HG03108 (cell line): ENCODE measurements around the gene SRPK2.
"Not testable (repeated sequence)": the region's sequence is repeated elsewhere in the genome, so short reads cannot be mapped to it uniquely, and the experiment has no call there.

ENCODE experiments used
- ATAC-seq: cut with Tn5 transposase; IDR thresholded peaks from one replicate; pipeline ENCODE4 v1.9.1; 2021; ENCODE audit warnings: moderate library complexity; ENCODE audit not compliant: unreplicated experiment

Gene SRPK2

DNA sequence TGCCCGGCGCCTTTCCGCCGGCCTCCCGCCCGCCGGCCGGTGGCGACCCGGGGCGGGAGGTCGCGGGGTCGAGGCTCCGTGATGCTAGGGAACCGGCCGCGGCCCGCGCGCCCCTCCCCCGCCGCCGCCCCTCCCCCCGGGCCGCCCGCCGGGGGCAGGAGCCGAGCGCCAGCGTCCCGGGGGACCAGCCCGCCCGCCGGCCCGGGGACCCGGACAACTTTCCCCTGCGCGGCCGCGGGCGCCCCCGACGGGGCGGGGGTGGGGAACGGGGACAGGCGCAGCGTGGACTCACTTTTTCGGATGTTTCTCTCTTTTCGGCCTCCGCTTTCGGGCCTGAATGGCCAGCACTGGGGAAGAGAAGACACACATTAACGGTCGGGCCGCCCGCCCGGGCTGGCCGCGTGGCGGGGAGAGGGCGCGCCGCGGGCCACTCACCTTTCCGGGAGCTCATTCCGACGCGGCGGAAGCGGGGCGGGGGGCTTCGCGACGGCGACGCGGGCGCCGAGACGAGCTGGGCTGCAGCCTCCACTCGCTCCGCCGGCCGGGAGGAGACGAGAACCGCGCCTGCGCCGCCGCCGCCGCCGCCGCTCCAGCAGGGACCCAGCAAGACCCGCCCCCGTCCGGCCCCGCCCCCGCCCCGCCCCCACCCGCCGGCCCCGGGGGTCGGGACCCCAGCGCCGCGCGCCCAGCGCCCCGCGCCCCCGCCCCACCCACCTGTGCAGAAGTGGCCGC lies at the start of gene SRPK2:
TSS of gene SRPK2 (minus strand) at position 566 of the 732 bp plus-strand sequence.
- ATAC-seq = peak; percentile 66

DNA sequence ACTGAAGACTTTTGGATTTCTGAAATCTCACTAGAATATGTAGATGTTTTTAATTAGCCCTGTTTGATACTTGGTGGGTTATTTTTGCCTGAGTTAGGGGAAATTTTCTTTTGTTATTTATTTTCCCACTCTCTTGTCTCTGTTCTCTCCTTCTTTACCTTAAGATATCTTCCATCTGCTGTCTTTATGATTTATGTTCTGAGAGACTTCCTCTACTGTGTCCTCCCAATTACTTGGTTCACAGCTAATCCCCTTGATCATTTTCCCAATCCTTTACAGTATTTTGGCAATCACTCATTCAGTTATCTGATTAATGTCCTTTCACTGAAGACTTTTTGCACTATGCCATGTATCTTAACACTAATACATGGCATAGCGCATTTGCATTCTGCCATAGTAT lies 49.5 kb upstream of the SRPK2 start:
- no peak for ATAC-seq

DNA sequence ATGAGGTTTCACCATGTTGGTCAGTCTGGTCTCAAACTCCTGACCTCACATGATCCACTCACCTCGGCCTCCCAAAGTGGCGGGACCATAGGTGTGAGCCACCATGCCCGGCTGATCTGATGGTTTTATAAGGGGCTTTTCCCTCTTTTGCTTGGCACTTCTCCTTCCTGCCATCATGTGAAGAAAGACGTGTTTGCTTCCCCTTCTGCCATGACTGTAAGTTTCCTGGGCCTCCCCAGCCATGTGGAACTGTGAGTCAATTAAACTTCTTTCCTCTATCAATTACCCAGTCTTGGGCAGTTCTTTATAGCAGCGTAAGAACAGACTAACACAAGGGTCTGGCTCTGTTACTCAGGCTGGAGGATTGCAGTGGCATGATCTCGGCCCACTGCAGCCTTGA lies 48.6 kb upstream of the SRPK2 start:
- not testable (repeated sequence) for ATAC-seq

DNA sequence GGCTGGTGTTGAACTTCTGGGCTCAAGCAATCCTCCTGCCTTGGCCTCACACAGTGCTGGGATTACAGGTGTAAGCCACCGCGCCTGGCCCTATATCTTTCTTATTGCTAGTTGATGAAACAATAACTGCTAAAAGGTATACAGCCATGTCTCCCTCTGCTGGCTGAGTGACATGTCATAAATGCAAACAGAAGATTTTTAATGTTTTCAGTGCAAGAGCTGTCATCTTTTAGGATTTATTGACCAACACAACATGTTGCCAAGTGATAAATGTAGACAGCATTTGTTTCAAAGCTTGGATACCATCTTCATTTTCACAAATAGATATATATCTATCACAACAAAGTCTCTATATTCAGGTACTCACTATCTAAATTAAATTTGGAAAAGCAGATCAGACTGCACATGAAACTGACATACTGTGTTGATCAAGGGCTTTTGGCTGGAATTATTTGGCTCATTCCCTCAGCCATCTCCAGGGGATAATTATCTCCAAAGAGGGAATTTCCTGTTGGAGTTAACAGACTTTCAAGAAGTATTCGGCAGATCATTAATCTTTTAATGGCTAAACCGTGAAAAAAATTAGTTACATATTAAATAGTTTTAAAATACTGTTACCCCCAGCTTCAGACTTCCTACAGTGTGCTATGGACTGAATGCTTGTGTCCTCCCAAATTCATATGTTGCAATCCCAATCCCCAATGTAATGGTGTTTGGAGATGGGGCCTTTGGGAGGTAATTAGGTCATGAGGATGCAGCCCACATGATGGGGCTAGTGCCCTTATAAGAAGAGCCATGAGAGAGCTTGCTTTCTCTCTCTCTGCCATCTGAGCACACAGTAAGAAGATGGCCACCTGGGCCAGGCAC lies 41.3 kb upstream of the SRPK2 start:
- ATAC-seq = peak; percentile 61

DNA sequence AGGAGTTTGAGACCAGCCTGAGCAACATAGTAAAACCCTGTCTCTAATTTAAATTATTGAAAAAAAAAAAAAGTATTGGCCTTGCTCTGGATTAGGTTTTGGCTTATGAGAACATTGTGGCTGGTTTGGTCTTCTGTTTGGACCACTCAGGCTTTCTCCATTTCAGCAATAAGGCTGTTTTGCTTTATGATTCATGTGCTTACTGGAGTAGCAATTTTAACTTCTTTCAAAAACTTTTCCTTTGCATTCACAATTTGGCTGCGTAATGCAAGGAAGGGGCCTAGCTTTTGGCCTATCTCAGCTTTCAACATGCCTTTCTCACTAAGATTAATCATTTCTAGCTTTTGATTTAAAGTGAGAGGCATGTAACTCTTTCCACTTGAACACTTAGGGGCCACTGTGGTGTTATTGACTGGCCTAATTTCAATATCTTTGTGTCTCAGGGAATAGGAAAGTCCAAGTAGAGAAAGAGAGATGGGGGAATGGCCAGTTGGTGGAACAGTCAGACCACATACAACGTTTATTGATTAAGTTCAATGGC lies 38.0 kb upstream of the SRPK2 start:
- ATAC-seq = no peak

DNA sequence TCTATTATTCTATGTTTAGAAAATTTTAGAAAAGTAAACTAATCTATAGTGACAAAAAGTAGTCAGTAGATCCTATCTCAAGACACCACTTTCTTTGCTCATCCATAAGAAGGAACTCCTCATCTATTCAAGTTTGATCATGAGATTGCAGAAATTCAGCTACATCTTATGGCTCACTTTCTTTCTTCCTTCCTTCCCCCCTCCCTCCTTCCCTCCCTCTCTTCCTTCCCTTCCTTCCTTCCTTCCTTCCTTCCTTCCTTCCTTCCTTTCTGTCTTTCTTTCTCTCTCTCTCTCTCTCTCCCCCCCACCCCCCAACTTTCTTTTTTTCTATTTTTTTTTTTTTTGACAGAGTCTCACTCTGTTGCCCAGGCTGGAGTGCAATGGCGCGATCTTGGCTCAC lies 35.3 kb upstream of the SRPK2 start:
- no peak for ATAC-seq

DNA sequence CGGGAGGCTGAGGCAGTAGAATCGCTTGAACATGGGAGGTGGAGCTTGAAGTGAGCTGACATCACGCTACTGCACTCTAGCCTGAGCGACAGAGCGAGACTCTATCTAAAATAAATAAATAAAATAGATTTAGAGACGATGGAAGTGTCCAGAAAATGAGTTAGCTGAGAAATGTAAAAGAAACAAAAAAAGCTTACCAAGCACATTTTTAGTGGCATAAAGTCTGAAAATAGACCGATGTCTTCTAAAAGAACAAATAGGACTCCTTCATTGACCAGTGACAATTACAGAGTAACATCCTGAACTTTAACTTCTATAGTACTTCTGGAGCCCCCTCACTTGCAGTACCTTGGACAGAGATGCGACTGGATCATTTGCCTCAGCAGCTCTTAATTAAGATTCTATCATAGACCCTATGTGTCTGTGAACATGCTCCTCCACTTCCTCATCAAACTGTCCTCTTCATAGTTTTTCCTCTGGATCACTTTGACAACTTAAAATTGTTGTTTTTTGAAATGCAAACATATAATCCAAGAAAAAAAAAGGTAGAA lies 25.2 kb upstream of the SRPK2 start:
- no peak for ATAC-seq

DNA sequence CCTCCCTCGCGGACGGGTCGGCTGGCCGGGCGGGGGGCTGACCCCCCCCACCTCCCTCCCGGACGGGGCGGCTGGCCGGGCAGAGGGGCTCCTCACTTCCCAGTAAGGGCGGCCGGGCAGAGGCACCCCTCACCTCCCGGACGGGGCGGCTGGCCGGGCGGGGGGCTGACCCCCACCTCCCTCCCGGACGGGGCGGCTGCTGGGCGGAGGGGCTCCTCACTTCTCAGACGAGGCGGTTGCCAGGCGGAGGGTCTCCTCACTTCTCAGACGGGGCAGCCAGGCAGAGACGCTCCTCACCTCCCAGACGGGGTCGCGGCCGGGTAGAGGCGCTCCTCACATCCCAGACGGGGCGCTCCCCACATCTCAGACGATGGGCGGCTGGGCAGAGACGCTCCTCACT lies 22.1 kb upstream of the SRPK2 start:
- not testable (repeated sequence) for ATAC-seq

DNA sequence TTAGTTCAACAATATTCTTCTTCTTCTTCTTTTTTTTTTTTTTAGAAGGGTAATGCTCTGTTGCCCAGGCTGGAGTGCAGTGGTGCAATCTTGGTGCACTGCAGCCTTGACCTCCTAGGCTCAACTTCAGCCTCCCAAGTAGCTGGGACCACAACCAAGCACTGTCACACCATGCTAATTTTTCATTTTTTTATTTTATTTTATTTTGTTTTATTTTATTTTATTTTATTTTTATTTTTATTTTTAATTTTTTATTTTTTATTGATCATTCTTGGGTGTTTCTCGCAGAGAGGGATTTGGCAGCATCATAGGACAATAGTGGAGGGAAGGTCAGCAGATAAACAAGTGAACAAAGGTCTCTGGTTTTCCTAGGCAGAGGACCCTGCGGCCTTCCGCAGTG lies 21.1 kb upstream of the SRPK2 start:
- not testable (repeated sequence) for ATAC-seq

DNA sequence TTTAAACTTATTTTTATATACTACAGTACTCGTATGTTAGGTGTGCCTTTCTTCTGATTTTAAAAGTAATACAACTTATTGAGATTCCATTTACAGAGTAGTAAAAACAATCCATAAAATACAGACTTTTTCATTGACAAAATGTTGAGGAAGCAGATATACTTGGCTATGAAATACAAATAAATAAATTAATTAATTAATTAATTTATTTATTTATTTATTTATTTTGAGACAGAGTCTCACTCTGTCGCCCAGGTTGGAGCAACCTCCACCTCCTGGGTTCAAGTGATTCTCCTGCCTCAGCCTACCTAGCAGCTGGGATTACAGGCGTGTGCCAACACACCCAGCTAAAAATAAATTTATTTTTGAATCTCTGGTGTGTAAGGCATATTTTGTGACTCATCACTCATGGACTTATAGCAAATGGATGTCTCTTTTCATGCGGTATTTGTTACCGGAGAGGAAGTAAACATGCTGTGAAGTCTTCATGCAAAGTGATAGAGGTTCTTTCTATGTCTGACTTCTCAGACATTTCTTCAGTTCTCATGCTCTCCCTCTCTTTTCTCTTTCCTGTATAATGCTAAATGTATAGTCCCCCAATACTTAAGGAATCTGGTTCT lies 20.2 kb upstream of the SRPK2 start:
- no peak for ATAC-seq

DNA sequence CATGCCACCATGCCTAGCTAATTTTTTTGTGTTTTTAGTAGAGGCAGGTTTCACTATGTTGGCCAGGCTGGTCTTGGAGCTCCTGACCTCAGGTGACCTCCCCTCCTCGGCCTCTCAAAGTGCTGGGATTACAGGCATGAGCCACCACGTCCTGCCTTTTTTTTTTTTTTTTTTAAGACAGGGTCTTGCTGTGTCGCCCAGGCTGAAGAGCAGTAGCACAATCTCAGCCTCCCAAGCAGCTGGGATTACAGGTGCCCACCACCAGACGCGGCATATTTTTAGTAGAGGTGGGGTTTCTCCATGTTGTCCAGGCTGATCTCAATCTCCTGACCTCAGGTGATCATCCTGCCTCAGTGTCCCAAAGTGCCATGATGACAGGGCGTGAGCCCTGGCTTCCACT lies 14.4 kb upstream of the SRPK2 start:
- ATAC-seq = no peak

DNA sequence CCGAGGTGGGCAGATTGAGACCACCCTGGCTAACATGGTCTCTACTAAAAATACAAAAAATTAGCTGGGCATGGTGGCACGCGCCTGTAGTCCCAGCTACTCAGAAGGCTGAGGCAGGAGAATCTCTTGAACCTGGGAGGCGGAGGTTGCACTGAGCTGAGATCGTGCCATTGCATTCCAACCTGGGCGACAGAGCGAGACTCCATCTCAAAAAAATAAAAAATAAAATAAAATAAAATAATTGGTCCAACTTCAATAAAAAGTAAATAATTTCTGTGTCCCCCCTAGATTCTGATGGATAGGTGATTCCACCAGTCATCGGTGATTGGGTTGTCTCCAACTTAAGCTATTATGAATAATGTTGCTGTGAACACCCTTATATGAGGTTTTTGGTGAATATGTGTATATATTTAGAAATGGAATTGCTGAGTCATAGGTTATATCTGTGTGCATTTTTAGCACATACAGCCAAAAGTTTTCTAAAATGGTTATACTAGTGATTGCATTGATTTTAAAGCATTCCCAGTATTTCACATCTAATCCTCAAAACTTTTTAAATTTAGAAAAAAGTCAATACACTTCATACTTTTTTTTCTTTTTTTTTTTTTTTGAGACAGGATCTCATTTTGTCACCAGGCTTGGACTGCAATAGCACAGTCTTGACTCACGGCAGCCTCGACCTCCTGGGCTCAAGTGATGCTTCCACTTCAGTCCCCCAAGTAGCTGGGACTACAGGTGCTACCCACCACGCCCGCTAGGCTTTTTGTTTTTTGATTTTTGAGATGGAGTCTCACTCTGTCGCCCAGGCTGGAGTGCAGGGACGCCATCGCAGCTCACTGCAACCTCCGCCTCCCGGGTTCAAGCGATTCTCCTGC lies 13.7 kb upstream of the SRPK2 start:
- ATAC-seq = no peak

DNA sequence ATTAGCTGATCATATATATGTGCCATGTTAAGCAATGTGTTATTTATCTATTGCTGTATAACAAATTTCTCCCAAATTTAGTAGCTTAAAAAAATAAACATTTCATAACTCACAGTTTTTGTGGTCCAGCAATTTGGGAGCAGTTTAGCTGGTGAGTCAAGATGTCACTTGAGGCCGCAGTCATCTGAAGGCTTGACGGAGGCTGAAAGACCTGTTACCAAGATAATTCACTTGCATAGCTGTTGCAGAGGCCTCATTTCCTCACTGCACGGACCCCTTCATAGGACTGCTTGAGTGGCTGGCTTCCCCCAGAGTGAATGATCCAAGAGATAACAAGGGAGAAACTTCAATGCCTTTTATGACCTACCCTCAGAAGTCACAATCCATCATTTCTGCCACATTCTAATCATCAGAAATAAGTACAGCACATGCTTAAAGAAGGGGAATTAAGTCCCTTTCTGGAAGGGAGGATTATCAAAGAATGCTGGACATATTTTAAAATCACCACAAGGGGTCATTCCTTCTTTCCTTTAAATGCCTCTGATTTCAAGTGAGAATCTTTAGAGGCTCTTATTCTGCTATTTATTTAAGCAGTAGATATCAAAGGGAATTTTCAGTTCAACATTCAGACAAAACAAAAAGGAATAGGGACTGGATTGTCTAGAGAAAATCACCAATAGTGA lies 10.5 kb upstream of the SRPK2 start:
- ATAC-seq = no peak

DNA sequence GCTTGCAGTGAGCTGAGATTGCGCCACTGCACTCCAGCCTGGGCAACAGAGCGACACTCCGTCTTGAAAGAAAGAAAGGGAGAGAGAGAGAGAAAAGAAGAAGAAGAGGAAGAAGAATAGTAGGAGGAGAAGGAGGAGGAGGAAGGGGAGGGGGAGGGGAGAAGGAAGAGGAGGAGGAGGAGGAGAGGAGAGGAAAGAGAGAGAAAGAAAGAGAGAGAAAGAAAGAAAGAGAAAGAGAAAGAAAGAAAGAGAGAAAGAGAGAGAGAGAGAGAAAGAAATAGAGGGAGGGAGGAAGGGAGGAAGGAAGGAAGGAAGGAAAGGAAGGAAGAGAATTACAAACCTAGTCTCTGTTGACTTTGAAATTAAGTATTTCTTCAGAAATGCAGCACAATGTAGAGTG lies 7.8 kb upstream of the SRPK2 start:
- ATAC-seq = no peak

DNA sequence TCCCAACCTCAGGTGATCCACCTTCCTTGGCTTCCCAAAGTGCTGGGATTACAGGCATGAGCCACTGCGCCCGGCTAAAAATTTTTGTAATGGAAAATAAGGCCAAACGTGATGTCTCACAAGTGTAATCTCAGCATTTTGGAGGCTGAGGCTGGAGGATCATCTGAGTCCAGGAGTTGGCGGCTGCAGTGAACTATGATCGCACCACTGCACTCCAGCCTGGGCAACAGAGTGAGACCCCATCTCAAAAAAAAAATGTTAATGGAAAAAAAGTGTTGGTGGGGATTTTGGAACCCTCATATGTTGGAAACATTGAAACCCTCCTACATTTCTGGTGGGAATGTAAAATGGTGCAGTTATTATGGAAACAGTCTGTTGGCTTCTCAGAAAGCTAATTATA lies 2.7 kb upstream of the SRPK2 start:
- ATAC-seq = no peak

DNA sequence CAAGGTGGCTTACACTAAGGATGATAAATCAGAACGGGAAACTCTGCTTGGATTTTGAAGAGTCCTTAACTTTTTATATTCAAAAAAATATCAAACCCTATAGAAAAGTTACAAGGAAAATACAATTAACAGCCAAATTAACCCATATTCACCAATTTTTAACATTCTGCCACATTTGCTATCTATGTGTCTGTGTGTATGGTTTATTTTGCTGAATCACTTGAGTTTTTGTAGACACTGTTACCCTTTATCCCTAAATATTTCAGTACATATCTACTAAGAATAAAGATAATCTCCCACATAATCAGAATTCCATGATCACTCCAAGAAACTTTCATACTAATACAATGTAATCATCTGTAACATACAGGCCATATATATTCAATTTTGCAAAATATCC lies 1.2 kb upstream of the SRPK2 start:
- ATAC-seq = no peak

DNA sequence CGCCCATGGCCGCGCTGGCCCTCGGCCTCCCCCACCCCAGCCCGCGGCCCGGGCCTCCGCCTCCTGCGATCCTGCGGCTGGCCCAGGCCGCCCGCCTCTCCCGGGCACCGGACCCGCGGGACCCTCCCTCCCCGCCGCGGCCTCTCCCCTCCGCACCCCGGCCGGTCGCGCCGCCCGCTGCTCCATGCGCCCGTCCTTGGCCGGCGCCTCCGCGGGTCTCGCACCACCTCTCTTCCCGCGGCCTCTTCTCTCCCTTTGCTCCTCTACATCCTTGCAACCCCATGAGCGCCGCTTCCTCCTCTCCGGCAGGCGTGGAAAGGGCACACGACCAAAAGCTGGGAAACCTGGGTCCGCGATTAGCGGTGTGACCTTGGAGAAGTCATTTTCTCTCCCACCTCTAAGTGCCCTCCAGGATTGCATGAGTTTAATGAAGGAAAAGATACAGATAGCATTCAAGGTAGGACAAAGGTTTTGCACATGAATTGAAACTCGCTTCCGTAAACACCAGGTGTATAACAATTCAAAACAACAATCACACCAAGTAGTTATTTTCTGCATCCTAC lies 448 bp upstream of the SRPK2 start:
- ATAC-seq = no peak

DNA sequence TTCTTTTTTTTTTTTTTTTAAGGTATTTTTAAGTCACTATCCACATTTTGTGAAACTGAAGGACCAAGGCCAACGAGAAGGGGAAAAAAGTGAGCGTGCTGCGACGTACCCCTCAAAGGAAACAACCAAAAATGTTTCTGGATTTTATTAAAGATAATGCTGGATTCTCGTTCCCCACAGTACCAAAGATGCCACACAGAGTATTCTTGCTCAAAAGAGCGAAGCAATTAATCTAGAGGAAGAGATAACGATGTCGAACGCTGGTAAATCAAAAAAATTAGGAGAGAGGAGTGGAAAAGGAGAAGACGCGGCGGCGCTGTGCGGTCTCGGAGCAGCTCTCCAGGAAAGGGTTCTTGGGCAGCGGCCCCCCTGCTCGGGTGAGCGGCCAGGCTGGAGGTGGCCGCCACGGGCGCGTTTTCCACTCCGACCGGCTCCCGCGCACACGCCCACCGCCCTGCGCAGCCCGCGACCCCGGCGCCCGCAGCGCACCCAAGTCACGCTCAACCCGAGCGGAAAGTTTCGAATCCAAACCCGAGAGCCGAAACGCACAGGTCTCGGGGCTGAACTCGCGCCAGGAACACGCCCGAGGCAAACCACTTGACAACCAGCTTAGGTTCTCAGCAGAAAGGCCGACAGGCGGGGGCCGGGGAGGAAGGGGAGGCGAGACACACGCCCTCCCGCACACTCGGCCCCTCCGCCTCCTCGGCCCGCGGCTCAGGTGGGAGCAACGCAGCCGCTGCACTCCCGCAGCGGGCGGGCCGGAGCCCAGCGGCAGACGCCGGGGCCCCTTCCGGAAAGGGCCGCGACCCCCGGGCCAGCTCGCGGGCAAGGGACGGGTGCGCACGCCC lies 989 bp downstream of the SRPK2 start:
- ATAC-seq = peak; percentile 31

DNA sequence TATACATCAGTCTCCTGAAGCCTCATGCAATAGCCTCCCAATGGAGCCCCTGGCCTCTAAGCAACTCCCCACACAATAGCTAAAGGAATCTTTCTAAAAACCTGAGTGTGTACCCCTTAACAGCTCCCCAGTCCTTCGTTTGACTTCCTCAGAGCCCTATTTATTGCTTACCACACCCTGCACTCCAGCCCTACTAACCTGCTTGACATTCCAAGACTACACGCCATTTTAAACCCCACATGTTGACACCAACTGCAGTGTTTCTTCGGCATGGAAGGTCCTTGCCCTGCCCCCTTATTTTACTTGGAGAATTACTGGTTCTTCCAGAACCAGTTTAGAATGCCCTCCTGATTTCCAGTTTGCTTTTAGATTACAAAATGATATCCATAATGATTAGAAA lies 10.8 kb downstream of the SRPK2 start:
- no peak for ATAC-seq
